ENCODE measurements around the gene POLA1.
A peak's percentile ranks its signal among the peaks of the same experiment; 100 is the strongest.

The POLA1 gene

GRCh38 chrX:25011589-25012432 is 318.1 kb downstream of the POLA1 start:
- no peak for DNase-seq

- no peak for DNase-seq
These were observed 318.7 kb downstream of the POLA1 start for GRCh38 chrX:25012433-25012735.

- DNase-seq = no peak
These were observed 319.3 kb downstream of the POLA1 start for GRCh38 chrX:25012793-25013631.

- peak; percentile 14 for DNase-seq
These were observed 320.1 kb downstream of the POLA1 start for GRCh38 chrX:25013632-25014365.

- DNase-seq = no peak
These were observed 320.7 kb downstream of the POLA1 start for GRCh38 chrX:25014366-25014838.

- DNase-seq = no peak
These were observed 322.0 kb downstream of the POLA1 start, which contains the start of gene ARX for GRCh38 chrX:25015486-25016360. Gene ARX, minus strand, starts transcription at chrX:25015965. Its CDS starts 228 bp downstream, at chrX:25015737.

- no peak for DNase-seq
These were observed 322.6 kb downstream of the POLA1 start for GRCh38 chrX:25016361-25016671.

- DNase-seq = no peak
These were observed 323.4 kb downstream of the POLA1 start for GRCh38 chrX:25016938-25017598.

- no peak for DNase-seq
These were observed 324.0 kb downstream of the POLA1 start for GRCh38 chrX:25017667-25018247.

GRCh38 chrX:25018682-25019081 is 325.0 kb downstream of the POLA1 start:
- DNase-seq = no peak

GRCh38 chrX:25019707-25020390 is 326.1 kb downstream of the POLA1 start:
- DNase-seq = no peak

GRCh38 chrX:25020391-25020904 is 326.7 kb downstream of the POLA1 start:
- DNase-seq = no peak

- DNase-seq = peak; percentile 19
These were observed 327.3 kb downstream of the POLA1 start for GRCh38 chrX:25020905-25021449.

- no peak for DNase-seq
These were observed 329.0 kb downstream of the POLA1 start for GRCh38 chrX:25022499-25023325.

GRCh38 chrX:25023908-25024307 is 330.2 kb downstream of the POLA1 start:
- DNase-seq = no peak

GRCh38 chrX:25025615-25026014 is 331.9 kb downstream of the POLA1 start:
- no peak for DNase-seq

GRCh38 chrX:25026576-25026975 is 332.9 kb downstream of the POLA1 start:
- no peak for DNase-seq

GRCh38 chrX:25028726-25029125 is 335.0 kb downstream of the POLA1 start:
- no peak for DNase-seq

GRCh38 chrX:25029288-25029825 is 335.6 kb downstream of the POLA1 start:
- DNase-seq = no peak

Measured in NCI-H2171 (cell line).